HUDEP-2 (cell line): ENCODE results near the gene NTSR1.
A peak's percentile ranks its signal among the peaks of the same experiment; 100 is the strongest.

Experiments used
- DNase-seq, 76 experiments: peaks; one replicate each; lab custom pipeline; 2025; ENCODE audit not compliant: unreplicated experiment in 76 of 76; lab: John Stamatoyannopoulos, UW

Gene NTSR1

GRCh38 chr20:62768234-62768546 lies 59.6 kb downstream of the NTSR1 start:
- DNase-seq: no peak

DNA sequence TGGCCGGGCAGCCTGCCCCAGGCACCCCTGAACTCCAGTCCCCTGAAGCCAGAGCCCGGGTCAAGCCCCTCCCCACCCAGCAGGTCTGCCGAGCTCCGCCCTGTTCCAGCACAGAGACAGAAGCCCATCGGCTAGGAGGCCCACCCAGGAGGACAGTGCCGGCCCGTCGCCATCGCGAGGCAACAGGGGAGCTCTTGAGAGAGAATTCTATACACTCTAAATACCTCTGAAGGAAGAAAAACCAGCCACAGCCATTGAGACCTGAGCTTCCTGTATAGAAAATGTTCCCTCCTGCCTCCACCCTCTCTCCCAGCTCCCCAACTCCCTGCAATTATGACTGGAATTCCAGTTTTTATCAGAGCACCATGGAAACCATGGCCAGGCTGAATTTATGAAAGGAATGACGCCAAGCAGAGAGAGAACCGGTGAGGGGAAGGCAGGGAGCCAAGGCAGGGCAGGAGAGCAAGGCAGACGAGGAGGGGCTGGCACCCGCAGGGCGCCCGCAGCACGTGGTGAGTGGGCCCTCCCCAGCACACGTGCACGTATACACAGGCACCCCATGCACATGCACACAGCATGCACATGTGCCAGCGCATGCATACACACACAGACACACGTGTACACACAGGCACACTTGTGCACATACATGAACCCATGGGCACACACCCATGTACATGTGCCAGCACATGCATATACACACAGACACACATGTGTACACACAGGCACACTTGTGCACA lies 60.1 kb downstream of the NTSR1 start:
- no peak for DNase-seq

- no peak for DNase-seq
Observed at GRCh38 chr20:62769346-62770071, 60.9 kb downstream of the NTSR1 start.

DNA sequence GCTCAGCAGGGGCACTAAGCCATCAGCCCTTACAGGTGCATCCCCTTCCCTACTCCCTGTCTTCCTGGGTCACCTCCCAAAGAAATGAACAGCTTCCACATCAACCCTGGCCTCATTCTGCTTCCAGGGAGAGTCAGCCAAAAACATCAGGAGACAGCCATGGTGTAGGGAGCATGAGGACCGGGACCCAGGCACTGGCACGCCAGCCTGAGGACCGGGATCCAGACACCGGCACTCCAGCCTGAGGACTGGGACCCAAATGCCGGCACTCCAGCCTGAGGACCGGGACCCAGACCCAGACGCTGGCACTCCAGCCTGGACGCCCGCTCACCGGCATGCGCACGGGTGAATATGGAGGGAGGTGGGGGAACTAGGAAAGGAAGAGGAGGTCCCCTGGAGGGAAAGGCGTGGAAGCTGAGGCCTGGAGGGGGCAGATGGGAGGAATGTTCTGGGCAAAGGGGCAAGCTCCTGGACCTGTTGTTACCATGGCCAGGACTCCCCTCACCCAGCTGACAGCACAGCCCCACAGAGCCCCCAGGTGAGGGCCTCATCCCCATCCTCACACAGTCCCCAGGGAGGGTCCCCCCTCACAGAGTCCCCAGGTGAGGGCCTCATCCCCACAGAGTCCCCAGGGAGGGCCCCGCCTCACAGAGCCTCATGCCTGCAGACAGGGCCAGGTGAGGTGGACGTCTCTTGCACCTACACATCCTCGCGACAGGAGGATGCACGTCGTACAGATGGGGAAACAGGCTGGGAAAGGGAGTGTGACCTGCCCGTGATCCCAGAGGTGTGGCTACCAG lies 61.7 kb downstream of the NTSR1 start:
- DNase-seq: no peak

- DNase-seq: no peak
Observed at GRCh38 chr20:62770916-62771315, 62.3 kb downstream of the NTSR1 start.

GRCh38 chr20:62771396-62772102 lies 62.9 kb downstream of the NTSR1 start:
- no peak for DNase-seq

- no peak for DNase-seq
Observed at GRCh38 chr20:62772103-62772611, 63.5 kb downstream of the NTSR1 start.

DNA sequence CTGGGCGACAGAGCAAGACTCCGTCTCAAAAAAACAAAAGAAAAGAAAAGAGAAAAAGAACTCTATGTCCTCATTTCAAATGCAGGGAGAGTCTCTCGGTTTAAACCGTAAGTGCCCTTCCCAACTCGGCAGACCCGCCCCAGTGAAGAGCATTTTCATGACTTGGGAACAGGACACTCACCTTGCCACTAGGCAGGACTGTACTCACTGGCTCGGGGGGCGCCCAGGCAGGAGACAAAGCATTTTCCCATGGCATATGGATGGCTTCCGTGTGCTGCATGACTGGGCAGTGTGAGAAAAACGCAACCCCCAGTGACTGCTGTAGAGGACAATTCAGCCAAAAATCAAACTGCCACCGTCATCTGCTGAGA lies 64.0 kb downstream of the NTSR1 start:
- DNase-seq: no peak

DNA sequence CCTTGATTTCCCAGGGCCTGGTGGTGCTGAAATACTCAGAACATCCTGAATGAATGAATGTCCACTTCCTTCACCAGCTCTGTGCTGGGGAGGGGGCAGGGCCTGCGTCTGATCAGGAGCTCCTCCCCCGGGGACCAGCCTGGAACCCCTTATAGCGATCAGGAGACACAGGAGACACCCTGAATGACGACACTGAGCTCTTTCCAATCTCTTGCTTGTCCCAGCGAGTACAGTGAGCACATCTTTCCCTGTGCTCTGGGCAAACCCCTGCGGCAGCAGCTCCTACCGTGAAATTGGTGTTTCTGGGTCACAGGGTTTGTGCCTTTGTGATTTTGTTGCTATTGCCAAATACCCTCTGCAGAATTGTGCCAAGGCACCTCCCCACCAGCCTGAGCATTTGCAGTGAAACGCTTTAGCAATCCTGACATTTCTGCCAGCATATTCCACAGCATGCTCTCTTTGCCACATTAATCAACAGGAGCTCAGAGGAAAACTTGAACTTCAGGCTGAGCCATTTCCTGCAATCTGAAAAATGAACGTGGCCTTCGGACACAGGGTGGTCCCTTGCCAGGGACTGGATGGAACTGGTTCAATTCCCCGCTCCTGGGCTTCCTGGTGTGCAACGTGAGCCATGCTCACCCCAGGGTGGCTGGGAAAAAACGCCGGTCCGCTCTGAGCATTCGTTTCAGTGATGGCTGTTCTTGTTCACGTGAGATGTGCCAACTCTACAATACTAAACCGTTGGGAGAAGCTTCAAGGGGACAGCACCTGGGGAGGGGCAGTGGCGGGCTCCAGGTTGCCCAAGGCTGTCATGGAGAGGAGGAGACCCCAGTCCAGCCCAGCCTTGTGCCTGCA lies 64.6 kb downstream of the NTSR1 start:
- no peak for DNase-seq

GRCh38 chr20:62773845-62774714 lies 65.4 kb downstream of the NTSR1 start:
- DNase-seq: no peak

DNA sequence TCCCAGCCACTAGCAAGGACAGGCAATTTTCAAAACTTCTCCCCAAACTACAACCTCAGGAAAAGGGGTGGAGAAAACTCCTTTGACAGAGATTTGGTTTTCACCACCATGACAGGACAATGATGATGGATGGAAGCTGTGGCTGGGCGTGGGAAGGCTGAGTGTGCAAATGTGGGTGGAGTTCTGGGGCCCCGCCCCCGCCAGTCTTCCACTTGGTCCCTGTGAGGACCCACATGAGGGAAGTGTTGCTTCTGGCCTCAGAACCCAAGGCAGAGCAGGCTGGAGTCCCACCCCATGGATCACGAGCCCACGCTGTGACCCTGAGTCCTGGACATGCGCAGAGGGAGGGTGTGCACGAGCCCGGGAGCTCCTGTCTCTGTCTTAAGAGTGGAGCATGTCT lies 66.1 kb downstream of the NTSR1 start:
- no peak for DNase-seq

- no peak for DNase-seq
Observed at GRCh38 chr20:62775206-62775605, 66.6 kb downstream of the NTSR1 start.

- no peak for DNase-seq
Observed at GRCh38 chr20:62776035-62776691, 67.5 kb downstream of the NTSR1 start.

GRCh38 chr20:62776692-62777527 lies 68.3 kb downstream of the NTSR1 start:
- peak in 40 of 76 experiments; percentile 8 to 59 (median 26) for DNase-seq

GRCh38 chr20:62777528-62777830 lies 68.8 kb downstream of the NTSR1 start:
- DNase-seq: no peak

DNA sequence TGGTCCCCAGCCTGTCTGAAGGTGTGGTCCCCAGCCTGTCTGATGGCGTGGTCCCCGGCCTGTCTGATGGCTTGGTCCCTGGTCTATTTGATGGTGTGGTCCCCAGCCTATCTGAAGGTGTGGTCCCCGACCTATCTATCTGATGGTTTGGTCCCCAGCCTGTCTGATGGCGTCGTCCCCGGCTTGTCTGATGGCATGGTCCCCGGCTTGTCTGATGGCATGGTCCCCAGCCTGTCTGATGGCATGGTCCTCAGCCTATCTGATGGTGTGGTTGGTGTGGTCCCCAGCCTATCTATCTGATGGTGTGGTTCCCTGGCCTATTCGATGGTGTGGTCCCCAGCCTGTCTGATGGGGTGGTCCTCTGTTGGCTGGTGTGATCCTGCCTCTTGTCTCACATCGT lies 69.4 kb downstream of the NTSR1 start:
- DNase-seq: no peak

- DNase-seq: no peak
Observed at GRCh38 chr20:62778601-62779416, 70.2 kb downstream of the NTSR1 start.
